GM12865 (cell line): ENCODE measurements around the gene ACSM4.

Experiments used
- DNase-seq: peaks from one replicate; pipeline ENCODE4 v3.0.0; 2010; ENCODE audit warnings: low read depth
- H3K4me3 ChIP-seq: 2 replicates; pipeline ENCODE4 v1.5.1; 2011; ENCODE audit warnings: mild to moderate bottlenecking, low read depth, low read length, control low read depth
- TF ChIP-seq, protein P1 (sequence below): IDR thresholded peaks from 2 replicates; pipeline ENCODE4 v1.5.1; 2011; ENCODE audit warnings: low read length, control low read depth, low read depth, inconsistent platforms; ENCODE audit not compliant: insufficient read depth; ENCODE audit errors: missing control alignments

ACSM4 gene

DNA sequence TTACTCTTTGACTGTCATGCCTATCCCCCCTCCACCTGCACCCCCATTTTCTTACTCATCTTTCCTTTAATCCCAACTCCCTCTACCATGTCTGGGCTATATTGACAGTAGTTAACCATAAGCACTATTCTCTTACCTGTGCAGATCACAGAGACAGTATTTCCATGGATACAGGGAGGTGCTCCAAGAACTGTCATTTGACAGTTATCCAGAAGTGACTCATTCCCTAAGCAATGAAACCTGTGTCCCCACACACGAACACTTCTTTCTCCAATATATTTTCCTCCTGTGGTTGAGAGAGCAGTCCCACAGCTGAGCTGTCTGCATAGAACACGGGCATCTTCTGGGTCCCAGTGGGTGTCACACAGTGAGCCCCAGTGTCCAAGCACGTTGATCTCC is 71.3 kb downstream of the ACSM4 start:
- DNase-seq: no peak
- TF ChIP-seq, protein P1, sequence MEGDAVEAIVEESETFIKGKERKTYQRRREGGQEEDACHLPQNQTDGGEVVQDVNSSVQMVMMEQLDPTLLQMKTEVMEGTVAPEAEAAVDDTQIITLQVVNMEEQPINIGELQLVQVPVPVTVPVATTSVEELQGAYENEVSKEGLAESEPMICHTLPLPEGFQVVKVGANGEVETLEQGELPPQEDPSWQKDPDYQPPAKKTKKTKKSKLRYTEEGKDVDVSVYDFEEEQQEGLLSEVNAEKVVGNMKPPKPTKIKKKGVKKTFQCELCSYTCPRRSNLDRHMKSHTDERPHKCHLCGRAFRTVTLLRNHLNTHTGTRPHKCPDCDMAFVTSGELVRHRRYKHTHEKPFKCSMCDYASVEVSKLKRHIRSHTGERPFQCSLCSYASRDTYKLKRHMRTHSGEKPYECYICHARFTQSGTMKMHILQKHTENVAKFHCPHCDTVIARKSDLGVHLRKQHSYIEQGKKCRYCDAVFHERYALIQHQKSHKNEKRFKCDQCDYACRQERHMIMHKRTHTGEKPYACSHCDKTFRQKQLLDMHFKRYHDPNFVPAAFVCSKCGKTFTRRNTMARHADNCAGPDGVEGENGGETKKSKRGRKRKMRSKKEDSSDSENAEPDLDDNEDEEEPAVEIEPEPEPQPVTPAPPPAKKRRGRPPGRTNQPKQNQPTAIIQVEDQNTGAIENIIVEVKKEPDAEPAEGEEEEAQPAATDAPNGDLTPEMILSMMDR: no peak
- no peak overlapping the region for H3K4me3 ChIP-seq

GRCh38 chr12:7376196-7376595 is 72.3 kb downstream of the ACSM4 start:
- TF ChIP-seq, protein P1: no peak
- no peak for DNase-seq

More at GRCh38 chr12:7376196-7376595, 72.3 kb downstream of the ACSM4 start:
- no peak overlapping the region for H3K4me3 ChIP-seq
